Measurements from ENCODE around the gene CBX7.

The CBX7 gene

GRCh38 chr22:39144101-39144767 is 8.2 kb downstream of the CBX7 start:
- H3K9me3 ChIP-seq (ENCODE audit: insufficient read depth, low read length): no peaks in the 10 kb centered on the region
- peak overlapping the region; percentile 2; the same call in 1 of the 2 replicates for H3K27ac ChIP-seq (ENCODE audit: low read length)
- H3K36me3 ChIP-seq (replicated peaks; ENCODE audit: low read depth, low read length): peaks cover 2% of the 10 kb centered on the region
- no peaks in the 10 kb centered on the region for H3K27me3 ChIP-seq (ENCODE audit: low read depth, low read length)
- no peaks in the 10 kb centered on the region for H3K79me2 ChIP-seq (ENCODE audit: low read length)
- peak overlapping the region; percentile 50 for H2AFZ ChIP-seq (ENCODE audit: low read depth, low read length)
- peaks cover 23% of the 10 kb centered on the region for H3K4me1 ChIP-seq (ENCODE audit: low read length)
- no peaks in the 10 kb centered on the region for H4K20me1 ChIP-seq (ENCODE audit: insufficient read depth, low read length)
- H3K9ac ChIP-seq (ENCODE audit: low read length): peak overlapping the region; percentile 91
- no peak for TF ChIP-seq EZH2phosphoT487 (IDR thresholded peaks at IDR 0.05; ENCODE audit: low read depth)
- H3K4me3 ChIP-seq (ENCODE audit: low read length): peak overlapping the region; percentile 89
- H3K4me2 ChIP-seq (ENCODE audit: low read length): peak overlapping the region; percentile 97

DNA sequence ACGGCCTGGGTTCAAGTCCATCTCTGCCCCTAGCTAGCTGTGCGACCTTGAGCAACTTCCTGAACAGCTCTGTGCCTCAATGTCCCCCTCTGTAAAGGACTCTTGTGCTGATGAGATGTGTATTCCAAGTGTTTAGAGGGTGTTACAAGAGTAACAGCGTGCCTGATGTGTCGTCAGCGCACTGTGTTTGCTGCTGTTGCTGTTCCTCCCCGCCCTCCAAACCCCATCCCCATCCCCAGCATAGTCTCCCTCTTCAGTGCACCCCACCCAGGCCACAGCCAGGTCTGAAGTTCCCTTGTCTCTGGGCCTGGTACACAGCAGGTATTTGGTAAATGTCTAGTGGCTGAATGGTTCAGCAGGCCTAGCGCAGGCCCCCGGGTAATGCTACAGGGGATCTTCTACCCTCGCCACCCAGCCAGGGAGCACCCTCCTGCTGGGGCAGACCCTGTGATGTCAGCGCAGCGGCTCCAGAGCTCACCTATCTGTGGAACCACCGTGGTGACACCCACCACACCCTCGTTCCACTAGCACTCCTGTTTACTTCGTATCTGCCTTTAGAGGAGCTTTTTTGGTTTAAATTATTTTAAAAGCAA is 10.3 kb downstream of the CBX7 start:
- no peaks in the 10 kb centered on the region for H4K20me1 ChIP-seq (ENCODE audit: insufficient read depth, low read length)
- H3K4me2 ChIP-seq (ENCODE audit: low read length): no peak overlapping the region
- no peak for TF ChIP-seq EZH2phosphoT487 (IDR thresholded peaks at IDR 0.05; ENCODE audit: low read depth)
- TF ChIP-seq CTCF (IDR thresholded peaks at IDR 0.05; ENCODE audit: low read depth, low read length): no peak
- no peaks in the 10 kb centered on the region for H3K79me2 ChIP-seq (ENCODE audit: low read length)
- H3K27ac ChIP-seq (ENCODE audit: low read length): no peak overlapping the region
- H3K9me3 ChIP-seq (ENCODE audit: insufficient read depth, low read length): no peaks in the 10 kb centered on the region
- H3K9ac ChIP-seq (ENCODE audit: low read length): no peak overlapping the region
- H3K4me1 ChIP-seq (ENCODE audit: low read length): peaks cover 11% of the 10 kb centered on the region; the same call in 1 of the 2 replicates
- H2AFZ ChIP-seq (ENCODE audit: low read depth, low read length): no peak overlapping the region
- H3K4me3 ChIP-seq (ENCODE audit: low read length): no peak overlapping the region
- H3K36me3 ChIP-seq (replicated peaks; ENCODE audit: low read depth, low read length): no peaks in the 10 kb centered on the region
- H3K27me3 ChIP-seq (ENCODE audit: low read depth, low read length): no peaks in the 10 kb centered on the region

GRCh38 chr22:39139933-39140332 is 12.5 kb downstream of the CBX7 start:
- Histone ChIP-seq H2AFZ (ENCODE audit: low read depth, low read length) (no peak overlapping the region), H3K4me1 (ENCODE audit: low read length) (peaks cover 6% of the 10 kb centered on the region; the same call in 1 of the 2 replicates), H3K27ac (ENCODE audit: low read length) (no peak overlapping the region), H4K20me1 (ENCODE audit: insufficient read depth, low read length) (no peaks in the 10 kb centered on the region), H3K4me2 (ENCODE audit: low read length) (no peak overlapping the region), H3K36me3 (replicated peaks; ENCODE audit: low read depth, low read length) (no peaks in the 10 kb centered on the region), H3K79me2 (ENCODE audit: low read length) (no peaks in the 10 kb centered on the region), H3K4me3 (ENCODE audit: low read length) (no peak overlapping the region), H3K27me3 (ENCODE audit: low read depth, low read length) (no peaks in the 10 kb centered on the region), H3K9ac (ENCODE audit: low read length) (no peak overlapping the region), H3K9me3 (ENCODE audit: insufficient read depth, low read length) (no peaks in the 10 kb centered on the region)
- TF ChIP-seq EZH2phosphoT487 (IDR thresholded peaks at IDR 0.05; ENCODE audit: low read depth) (no peak), CTCF (IDR thresholded peaks at IDR 0.05; ENCODE audit: low read depth, low read length) (no peak)

GRCh38 chr22:39138357-39138997 is 14.0 kb downstream of the CBX7 start:
- Histone ChIP-seq H3K36me3 (replicated peaks; ENCODE audit: low read depth, low read length) (no peaks in the 10 kb centered on the region), H3K9me3 (ENCODE audit: insufficient read depth, low read length) (no peaks in the 10 kb centered on the region), H4K20me1 (ENCODE audit: insufficient read depth, low read length) (no peaks in the 10 kb centered on the region), H3K4me1 (ENCODE audit: low read length) (no peaks in the 10 kb centered on the region), H3K27ac (ENCODE audit: low read length) (no peak overlapping the region), H3K79me2 (ENCODE audit: low read length) (no peaks in the 10 kb centered on the region), H3K4me3 (ENCODE audit: low read length) (no peak overlapping the region), H2AFZ (ENCODE audit: low read depth, low read length) (no peak overlapping the region), H3K9ac (ENCODE audit: low read length) (no peak overlapping the region), H3K27me3 (ENCODE audit: low read depth, low read length) (no peaks in the 10 kb centered on the region), H3K4me2 (ENCODE audit: low read length) (no peak overlapping the region)
- TF ChIP-seq EZH2phosphoT487 (IDR thresholded peaks at IDR 0.05; ENCODE audit: low read depth): no peak
- TF ChIP-seq CTCF (IDR thresholded peaks at IDR 0.05; ENCODE audit: low read depth, low read length): no peak

Data from OCI-LY3 (cell line).